Neural progenitor cell (in vitro differentiated cells): ENCODE results near the gene EMP1.

Experiments used
- EZH2 ChIP-seq: fragments of 200-600 bp; sonication (generic); IDR thresholded peaks from 2 replicates; pipeline ENCODE4 v1.6.1; 2017; ENCODE audit warnings: antibody characterized with exemption, mild to moderate bottlenecking, moderate library complexity
- EZH2phosphoT487 ChIP-seq: fragments of 200-600 bp; sonication (generic); IDR thresholded peaks from 2 replicates; pipeline ENCODE4 v1.6.1; 2017; ENCODE audit warnings: antibody characterized with exemption

GRCh38 chr12:13153180-13153579, 43.3 kb upstream of the EMP1 start:
- TF ChIP-seq EZH2phosphoT487: no peak
- TF ChIP-seq EZH2: no peak
